ENCODE data around the gene SLC35F1.

- no peak for TF ChIP-seq ELF4 (IDR thresholded peaks at IDR 0.05)
- no peak for TF ChIP-seq SP1 (IDR thresholded peaks at IDR 0.05)
- no peak for TF ChIP-seq SUZ12 (IDR thresholded peaks at IDR 0.05)
- TF ChIP-seq NFRKB (IDR thresholded peaks at IDR 0.05): no peak
- TF ChIP-seq ARNT (IDR thresholded peaks at IDR 0.05): no peak
- no peak for TF ChIP-seq BHLHE40 (IDR thresholded peaks at IDR 0.05; ENCODE audit: borderline replicate concordance)
- no peak for TF ChIP-seq CTBP1 (IDR thresholded peaks at IDR 0.05; ENCODE audit: borderline replicate concordance)
- no peak for TF ChIP-seq TARDBP (IDR thresholded peaks at IDR 0.05)
- TF ChIP-seq ZNF384 (IDR thresholded peaks at IDR 0.05): no peak
Measured at GRCh38 chr6:117917176-117917575, 10.1 kb downstream of the SLC35F1 start.
